Measurements from ENCODE around the gene EXOC6B.

- TF ChIP-seq CTCF (IDR thresholded peaks at IDR 0.05), result no peak
- TF ChIP-seq POLR2A (IDR thresholded peaks at IDR 0.05), result no peak
Measured at GRCh38 chr2:72134997-72135800, 690.6 kb downstream of the EXOC6B start.

Data from esophagus squamous epithelium (tissue), 4 donors.